ENCODE results near the gene XPO6.

XPO6 gene

DNA sequence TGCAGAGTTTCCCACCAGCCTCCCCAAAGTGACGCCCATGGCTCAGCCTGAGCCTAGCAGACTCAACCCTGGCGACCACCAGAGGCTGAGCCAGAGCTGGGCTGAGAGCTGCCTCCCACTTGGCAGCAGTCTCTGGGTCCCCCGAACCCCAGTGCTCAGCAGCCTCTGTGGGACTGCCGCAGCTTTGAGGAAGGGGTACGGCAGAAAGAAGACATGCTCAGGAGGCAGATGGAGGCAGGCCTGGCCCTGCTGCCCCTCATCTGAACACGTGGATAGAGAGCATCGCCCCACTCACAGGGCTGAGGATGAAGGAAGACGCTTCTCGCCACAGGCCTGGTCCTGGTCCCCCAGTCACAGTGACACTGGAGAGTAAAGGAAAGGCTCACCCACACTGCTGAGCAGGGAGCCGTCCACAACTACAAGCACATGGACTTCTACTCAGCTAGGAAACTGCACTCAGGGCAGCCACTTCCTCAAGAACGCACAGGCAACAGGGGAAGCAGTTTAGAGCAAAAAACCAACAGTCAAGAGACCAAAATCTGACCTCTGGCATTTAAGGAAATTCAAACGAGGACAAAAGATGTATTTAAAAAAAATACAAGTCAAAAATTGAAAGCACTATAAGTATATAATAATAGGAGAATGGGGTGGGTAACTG lies 103.0 kb downstream of the XPO6 start:
- DNase-seq, result no peak

DNA sequence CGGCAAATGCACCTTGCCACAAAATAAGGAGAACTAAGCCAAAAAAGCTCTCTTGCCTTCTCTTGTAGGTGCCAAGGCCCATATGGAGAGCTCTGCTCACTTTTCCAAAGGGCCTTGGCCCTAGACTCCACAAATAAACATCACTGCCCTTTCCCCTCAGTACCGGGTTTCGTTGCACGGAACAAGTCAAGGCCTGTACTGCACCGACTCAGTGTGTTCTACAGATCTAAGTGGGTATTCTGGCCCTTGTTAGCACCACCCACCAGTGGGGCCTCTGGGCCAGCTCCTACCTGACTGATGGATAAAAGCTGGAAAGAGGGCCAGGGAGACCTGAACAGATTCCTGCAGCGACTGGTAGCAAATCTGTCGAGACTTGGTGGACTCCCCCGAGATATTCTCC lies 104.5 kb downstream of the XPO6 start:
- no peak for DNase-seq

DNA sequence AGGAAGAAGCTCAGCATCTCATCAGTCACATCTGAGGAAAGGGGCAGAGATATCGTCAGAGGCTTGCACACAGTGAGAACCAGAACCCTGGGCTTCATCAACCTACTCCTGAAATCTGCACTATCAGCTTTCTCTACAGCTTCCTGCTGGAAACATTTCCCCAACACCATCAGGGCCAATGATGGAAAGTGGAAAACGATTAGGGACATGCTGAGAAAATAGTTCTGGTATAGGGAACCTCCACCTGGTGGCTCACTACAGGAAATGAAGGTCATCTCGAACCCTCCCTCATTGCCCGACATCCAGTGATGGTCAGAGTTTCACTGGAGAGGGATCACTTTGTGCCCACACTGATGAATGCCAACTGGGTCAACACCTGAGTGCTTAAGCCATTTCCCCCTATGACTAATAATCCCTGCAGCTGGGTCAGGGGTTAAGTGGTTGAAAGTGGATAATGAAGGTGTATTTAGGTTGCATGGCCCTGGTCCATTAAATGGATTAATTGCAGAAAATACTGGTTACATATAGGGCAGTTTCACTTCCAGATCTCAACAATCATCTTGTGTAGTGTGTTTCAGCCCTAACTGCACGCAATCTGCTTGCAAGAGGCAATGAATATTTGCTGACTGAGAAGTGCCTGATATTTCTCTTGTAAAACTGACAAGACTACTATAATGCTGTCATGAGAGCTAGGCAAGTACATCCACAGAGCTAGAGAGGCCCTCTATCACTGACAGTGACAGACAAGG lies 105.1 kb downstream of the XPO6 start:
- no peak for DNase-seq

DNA sequence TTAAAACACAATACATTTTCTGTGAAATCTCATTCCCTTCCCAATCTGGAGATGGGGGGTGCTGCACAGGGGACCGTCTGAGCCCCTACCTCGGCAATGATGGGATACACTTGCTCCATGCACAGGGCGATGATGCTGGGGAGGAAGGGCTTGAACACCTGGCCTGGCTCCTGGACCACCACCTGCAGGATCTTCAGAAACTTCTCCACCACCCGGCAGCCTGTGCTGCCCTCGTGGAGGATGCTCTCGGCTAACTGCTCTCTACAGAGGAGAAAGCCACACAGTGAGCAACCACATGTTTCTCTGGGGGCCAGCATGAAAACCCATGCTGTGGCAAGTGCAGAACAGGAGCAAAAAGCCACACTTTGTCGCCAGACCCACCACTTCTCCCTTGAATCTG lies 105.8 kb downstream of the XPO6 start:
- DNase-seq, result no peak

DNA sequence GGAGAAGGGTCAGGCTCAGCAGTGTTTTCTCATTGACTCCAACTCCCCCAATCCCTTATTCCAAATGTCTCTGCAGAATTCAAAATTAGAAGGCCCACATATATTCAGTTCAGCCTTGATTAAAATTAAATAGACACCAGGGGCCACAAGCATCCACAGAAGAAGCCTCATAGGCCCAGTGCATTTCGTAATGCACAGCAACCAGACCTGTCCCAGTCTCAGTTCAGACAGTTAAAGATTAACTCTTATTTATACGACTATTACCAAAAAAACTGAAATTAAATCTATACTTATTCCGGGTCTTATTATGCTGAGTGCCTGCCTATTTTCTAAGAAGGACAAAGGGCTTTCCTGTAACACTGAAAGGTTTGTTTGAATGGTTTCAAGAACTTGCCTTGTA lies 106.5 kb downstream of the XPO6 start:
- no peak for DNase-seq

DNA sequence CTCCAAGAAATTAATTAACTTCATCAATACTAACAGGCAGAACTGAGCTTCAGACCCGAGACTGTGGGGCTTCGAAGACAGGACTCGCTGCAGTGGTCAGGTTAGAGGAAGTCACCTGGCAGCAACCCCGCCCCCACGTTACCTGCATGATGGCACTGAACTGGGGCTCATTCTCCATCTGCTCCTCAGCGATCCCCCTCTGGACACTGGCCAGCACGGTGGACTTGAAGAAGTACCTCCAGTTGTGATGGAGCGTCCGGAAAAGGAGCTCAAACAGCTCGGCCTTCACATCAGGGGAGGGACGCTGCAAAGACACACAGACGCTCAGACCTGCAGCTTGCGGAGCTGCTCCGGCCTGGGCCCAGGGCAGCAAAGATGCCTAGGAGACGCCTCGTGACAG lies 107.4 kb downstream of the XPO6 start:
- no peak for DNase-seq

DNA sequence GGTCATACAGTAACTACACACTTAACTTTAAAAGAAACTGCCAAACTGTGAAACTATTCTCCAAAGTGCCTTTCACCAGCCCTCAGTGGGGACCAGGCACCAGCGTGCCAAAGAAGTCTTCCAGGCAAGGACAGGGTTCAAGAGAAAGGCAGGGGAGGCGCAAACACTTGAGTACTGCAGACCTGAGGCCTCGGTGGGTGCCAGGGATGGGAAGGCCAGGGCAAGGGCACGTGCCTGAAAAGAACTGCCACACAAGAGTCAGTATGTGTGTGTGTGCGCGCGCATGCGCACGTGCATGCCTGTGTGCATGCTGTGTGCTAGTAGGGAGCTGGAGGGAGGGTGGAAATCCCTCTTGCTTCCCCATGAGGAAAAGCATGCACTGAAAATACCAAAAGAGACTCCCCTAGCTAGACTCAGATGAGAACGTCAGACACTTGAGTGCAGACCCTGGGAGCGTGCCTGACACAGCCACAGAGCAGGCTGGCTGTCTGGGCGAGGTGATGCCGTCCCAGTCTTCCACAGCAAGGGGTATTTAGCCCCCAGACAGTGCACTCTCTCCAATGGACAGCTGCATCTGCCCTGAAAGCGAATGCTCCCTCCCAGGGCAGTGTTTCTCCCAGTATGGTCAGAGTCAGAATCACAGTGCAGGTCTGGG lies 108.1 kb downstream of the XPO6 start:
- DNase-seq, result no peak

DNA sequence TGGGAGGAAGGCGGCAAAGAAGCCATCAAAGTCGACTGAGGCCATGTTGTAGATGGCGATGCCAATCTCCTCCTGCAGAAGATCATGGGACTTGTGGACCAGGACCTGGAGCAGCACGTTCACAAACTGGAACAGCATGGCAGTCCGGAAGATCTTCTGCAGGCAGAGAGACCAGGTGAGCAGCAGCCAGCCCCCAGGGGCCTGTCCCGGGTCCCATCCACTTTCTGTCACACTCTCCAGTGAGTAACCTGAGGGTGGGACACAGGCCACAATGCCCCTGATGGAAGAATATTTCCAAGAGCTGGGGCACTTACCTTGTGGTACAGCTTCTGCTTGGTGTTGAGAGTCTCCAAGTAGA lies 110.3 kb downstream of the XPO6 start:
- DNase-seq, result no peak

DNA sequence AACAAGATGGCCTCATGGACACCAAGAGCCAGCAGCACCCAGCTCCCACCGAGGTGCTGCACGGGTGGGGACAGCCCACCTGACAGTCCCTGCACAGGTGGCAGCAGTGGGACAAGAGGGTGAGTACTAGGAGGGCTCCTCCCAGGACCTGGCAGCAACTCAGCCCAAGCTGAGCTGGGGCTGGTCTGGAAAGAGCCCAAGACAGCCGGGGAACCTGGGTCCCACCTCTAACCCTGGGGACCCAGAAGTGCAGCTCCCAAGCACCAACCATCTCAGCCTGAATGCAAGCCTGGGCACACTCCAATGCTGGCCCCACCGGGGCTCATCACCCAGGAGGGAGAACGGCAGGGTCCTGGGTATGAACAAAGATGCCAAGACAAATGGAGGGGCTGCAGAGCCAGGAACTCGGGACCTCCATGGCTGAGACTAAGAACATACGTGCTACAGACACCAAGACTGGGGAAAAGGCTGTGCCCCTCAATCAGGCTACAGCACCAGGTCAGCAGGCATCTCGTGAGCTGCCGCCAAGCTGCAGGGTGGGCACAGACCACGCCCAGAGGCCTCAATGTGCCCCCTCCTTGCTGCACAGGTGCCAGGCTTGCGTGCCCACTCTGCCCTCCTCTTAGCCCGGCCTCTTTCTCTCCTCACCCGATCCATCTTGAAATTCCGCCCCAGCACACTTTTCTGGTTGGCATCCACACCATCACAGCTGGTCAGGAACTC lies 110.8 kb downstream of the XPO6 start:
- DNase-seq, result no peak

DNA sequence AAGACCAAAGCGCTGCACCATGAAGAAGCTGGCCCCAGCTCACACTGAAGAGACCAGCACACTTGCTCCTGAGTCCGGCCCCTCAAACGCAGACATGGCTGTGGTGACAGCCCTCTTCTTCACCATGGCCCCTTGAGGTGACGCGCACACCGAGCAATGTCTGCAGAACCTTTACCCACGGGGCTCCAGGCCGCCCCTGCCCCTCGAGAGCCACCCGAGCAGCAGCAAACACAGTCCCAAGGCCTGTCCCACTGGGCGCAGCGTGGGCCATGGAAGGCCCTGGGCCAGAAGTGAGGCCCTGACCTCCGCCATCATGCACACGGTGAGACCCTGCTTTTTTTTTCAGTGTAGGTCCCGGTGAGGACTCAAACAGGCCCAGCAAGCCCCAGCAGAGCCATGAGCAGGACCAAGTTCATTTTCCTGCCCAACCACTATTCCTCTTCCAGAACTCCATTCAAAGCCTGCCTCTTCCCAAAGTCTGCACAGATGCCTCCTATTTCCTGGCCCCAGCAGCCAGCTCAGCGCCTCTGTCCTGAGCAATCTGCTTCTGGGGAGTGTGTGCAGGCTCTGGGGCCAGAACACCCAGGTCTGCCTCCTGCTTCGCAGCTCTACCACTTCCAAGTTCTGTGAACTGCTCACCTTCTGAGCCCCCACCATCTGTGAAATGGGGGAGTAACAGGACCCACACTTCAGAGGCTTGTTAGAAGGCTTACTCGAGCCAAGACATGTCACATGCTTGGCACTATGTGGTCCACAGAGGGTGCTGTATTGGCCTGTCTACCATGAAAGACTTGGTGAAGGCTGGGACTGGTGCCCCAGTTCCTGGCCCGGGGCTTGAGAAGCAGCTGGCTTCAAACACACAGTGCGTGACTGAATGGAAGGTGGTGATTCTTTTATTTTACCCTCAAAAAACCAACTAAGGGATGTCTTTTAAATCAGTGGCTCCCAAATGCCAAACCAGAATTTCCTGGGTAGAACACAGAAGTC lies 112.5 kb downstream of the XPO6 start:
- no peak for DNase-seq

DNA sequence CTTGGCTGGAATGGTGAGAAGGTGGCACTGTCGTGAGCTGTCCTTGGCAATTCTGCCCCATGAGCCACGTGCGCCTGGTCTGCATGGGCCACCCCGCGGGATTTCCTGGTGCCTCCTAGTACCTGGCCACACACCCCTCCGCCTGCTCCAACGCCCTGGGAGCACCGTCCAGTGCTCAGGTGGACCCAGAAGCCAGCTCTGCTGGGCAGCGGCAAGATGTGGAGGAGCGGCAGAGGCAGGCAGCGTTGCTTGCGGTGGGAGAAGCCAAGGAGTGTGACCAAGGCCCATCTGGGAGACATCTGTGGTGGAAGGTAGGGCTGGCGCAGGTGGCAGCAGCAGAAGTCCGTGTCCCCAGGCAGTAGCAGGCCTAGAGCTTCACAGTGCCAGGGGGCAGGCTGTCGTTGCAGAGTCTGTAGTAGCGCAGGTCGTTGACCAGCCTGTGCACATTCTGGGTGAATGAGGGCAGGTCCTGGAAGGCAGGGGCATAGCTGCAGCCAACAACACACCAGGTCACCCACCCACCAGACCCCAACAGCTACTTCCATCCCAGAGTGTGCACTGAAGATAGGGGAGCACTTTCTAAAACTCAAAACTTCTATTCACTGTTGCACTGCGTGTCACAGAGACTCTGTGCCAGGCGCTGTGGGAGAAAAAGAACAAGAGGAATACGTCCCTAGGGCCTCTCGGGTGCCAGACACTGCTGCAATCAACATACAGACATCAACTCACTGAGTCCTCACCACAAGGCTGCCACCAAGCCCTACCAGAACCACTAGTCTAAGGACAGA lies 113.4 kb downstream of the XPO6 start:
- no peak for DNase-seq

DNA sequence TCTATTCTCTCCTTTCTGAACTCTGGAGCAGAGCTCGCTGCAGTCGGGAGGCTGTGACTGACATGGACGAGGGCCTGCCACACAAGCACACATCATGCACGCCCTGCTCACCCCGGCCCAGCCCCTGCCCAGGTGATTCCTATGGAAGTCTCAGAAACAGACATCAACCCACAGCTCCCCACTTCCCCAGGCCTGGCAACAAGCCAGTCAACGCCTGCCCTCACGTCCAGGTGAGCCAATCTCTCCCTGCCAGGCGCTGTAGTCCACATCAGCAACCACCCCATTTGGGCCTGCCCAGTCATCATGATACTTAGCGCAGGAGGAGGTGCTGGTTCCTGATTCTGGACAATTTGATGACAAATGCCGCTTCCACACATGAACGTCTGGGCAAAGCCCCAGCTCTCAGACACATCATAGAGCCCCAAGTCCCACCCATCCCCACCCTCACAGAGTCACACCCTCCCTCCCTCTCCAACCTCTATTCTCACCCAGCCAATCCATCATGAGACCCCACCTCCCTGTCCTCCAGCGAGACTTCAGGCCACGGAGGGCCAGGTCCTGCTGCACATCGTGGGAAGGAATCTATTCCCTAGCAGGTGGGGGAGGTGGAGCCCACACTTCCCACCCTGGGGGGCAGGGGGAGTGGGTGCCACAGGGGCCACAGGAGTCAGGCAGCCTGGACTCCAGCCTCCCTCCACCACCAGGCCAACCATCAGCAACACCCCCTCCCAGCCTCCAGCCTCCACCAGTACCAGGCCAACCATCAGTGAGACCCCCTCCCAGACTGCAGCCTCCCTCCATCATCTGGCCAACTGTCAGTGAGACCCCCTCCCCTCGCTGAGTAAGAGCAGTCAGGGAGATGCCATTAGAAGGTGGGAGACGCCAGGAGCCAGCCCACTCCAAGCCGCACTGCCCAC lies 114.5 kb downstream of the XPO6 start:
- no peak for DNase-seq

DNA sequence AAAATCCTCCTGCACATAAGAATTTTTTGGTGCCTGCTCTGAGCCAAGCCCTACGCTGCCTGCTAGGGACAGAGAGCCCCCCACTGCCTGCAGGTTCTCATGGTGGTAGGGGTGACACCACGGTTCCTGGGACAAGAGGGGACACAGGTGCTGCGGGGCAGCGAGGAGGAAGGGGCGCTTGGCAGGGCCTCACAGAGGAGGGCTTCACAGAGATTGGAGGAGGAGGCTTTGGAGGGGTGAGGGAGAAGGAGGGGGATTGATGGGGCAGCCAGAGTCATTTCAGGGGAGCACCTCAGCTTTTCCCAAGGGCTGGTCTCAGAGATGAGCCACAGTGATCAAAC lies 118.4 kb downstream of the XPO6 start:
- DNase-seq, result no peak

DNA sequence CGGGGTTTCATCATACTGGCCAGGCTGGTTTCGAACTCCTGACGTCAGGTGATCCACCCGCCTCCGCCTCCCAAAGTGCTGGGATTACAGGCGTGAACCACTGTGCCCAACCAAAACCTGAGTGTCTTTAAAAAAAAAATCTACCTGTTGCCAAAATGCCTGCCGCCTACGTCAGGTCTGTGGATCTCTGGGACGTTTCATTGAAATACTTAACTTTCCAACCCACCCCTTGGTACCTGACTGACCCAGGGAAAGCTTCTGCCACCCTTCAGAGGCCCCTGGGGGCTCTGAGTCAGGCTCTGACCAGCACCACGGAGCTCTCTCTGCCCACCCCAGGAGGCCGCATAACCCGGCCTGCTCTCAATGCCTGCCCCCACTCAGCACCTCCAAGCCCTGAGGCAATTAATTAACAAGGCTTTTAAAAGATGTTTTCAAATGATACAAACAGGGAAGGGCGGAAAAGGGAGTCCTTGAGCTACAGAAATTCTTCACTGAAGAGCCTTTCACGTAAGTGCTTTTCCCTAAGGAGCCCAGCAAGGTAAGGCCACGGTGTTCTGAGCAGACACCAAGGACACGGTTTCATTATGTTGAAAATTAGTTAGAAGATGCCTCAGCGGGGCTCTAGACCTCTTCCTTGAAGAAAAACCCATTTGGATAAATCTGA lies 118.9 kb downstream of the XPO6 start:
- DNase-seq, result no peak

DNA sequence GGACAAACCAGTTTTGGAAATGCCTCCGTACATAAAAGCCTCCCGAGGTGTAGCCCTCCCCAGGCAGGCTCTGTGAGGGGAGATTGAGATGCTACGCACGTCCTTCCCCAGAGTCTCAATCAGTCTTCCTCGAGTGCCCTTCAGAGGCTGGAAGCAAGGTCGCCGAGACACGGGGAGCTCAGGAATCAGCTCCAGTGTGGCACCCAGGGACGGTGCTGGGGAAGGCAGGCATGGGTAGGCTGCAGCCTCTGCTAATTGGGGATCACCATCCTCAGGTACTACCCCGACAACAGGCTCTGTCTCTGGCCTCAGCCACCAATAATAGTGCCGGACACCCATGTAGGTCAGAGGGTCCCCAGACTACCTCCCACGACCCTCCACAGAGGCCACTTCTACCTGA lies 120.1 kb downstream of the XPO6 start:
- no peak for DNase-seq

DNA sequence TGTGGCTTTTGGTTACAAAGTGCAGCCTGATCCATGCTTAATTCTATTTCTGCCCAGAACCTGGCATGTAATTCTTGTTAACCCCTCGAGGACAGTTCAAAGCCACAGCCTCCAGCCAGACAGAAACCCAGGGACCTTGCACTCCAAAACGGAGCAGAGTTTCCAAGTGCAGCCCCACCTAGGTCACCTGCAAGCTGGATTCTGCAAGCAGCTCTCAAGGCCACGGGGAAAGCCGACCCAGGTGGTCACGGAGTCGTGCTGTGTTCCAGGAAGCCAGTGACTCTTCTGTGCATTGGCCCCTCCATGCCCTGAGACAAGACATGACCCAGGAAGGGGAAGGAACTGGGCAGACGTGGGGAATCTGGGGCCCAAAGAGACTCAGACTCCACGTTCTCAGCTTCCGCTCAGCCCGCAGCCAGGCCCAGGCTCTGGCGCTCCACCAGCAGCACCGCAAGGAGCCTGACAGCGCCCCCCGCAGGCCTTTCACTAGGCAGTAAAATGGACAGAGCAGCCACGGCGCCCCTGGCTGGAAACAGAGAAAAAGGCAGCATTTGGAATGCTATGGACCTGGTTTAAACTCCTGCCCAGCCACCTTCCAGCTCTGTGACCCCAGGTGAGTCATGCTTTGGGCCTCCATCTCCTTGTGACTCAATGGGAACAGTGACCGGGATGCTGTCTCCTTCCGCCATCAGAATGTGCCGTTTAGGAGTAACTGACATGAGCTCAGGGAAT lies 121.0 kb downstream of the XPO6 start:
- DNase-seq, result no peak

DNA sequence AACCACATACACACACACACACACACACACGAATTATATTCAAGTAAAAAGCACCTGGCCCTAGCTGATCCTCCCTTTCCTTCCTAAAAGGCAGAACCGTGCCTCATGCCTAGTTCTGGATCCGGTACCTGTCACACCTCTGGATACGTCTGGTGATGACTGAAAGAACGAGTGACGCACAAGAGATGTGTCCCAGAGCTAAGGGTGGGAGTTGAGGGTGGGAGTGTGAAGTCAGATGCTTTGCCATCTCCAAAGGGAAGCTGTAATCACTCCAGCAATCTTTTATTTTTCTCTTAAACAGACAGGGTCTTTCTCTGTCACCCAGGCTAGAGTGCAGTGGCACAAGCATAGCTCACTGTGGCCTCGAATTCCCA lies 121.8 kb downstream of the XPO6 start:
- no peak for DNase-seq

DNA sequence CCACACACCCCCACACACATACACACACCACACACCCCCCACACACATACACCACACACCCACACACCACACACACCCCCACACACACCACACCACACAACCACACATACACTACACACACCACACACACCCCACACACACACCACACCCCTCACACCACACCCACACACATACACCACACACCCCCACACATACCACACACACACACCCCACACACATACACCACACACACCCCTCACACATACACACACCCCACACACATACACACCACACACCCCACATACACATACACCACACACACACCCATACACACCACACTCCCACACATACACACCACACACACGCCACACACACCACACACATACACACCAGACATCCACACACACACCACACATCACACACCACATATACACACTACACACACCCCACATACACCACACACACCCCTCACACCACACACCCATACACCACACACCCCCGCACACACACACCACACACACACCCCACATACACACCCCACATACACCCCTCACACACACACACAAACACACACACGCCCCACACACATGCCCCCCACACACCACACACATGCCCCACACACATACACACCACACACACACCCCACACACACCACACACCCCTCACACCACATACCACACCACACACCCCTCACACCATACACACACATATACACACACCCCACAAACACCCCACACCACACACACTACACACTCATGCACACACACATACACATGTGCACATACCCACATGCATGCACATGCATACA lies 122.4 kb downstream of the XPO6 start:
- DNase-seq, result no peak
